Measurements from ENCODE around the gene SESN3.
A peak's percentile ranks its signal among the peaks of the same experiment; 100 is the strongest.
"Not testable (repeated sequence)": the region's sequence is repeated elsewhere in the genome, so short reads cannot be mapped to it uniquely, and the experiment has no call there.

SESN3 gene

GRCh38 chr11:95252586-95252985 lies 21.6 kb upstream of the SESN3 start:
- no peak for TF ChIP-seq CTCF (IDR thresholded peaks at IDR 0.05; ENCODE audit: low read depth, low read length)
- in situ Hi-C loops (cut with HindIII; ENCODE audit: low sequenced_read_pairs): no loop called here
- DNase-seq (ENCODE audit: low read depth, low spot score): no peak
- no peak overlapping the region for H3K4me3 ChIP-seq (ENCODE audit: low read depth, low read length)

GRCh38 chr11:95251896-95252295 lies 20.9 kb upstream of the SESN3 start:
- H3K4me3 ChIP-seq (ENCODE audit: low read depth, low read length); in situ Hi-C loops (cut with HindIII; ENCODE audit: low sequenced_read_pairs); DNase-seq (ENCODE audit: low read depth, low spot score): not testable (repeated sequence)

GRCh38 chr11:95248666-95249467 lies 17.9 kb upstream of the SESN3 start:
- in situ Hi-C loops (cut with HindIII; ENCODE audit: low sequenced_read_pairs): no loop called here
- no peak overlapping the region for H3K4me3 ChIP-seq (ENCODE audit: low read depth, low read length)
- no peak for DNase-seq (ENCODE audit: low read depth, low spot score)
- no peak for TF ChIP-seq CTCF (IDR thresholded peaks at IDR 0.05; ENCODE audit: low read depth, low read length)

- in situ Hi-C loops (cut with HindIII; ENCODE audit: low sequenced_read_pairs): no loop called here
- no peak for DNase-seq (ENCODE audit: low read depth, low spot score)
- H3K4me3 ChIP-seq (ENCODE audit: low read depth, low read length): no peak overlapping the region
- TF ChIP-seq CTCF (IDR thresholded peaks at IDR 0.05; ENCODE audit: low read depth, low read length): no peak
Measured at GRCh38 chr11:95247883-95248282, 16.9 kb upstream of the SESN3 start.

GRCh38 chr11:95247127-95247684 lies 16.2 kb upstream of the SESN3 start:
- H3K4me3 ChIP-seq (ENCODE audit: low read depth, low read length): no peak overlapping the region
- in situ Hi-C loops (cut with HindIII; ENCODE audit: low sequenced_read_pairs): no loop called here
- no peak for DNase-seq (ENCODE audit: low read depth, low spot score)
- TF ChIP-seq CTCF (IDR thresholded peaks at IDR 0.05; ENCODE audit: low read depth, low read length): no peak

GRCh38 chr11:95245581-95245980 lies 14.6 kb upstream of the SESN3 start:
- in situ Hi-C loops (cut with HindIII; ENCODE audit: low sequenced_read_pairs): no loop called here
- no peak for DNase-seq (ENCODE audit: low read depth, low spot score)
- H3K4me3 ChIP-seq (ENCODE audit: low read depth, low read length): no peak overlapping the region
- no peak for TF ChIP-seq CTCF (IDR thresholded peaks at IDR 0.05; ENCODE audit: low read depth, low read length)

- H3K4me3 ChIP-seq (ENCODE audit: low read depth, low read length): no peak overlapping the region
- in situ Hi-C loops (cut with HindIII; ENCODE audit: low sequenced_read_pairs): no loop called here
- no peak for TF ChIP-seq CTCF (IDR thresholded peaks at IDR 0.05; ENCODE audit: low read depth, low read length)
- peak; percentile 26 for DNase-seq (ENCODE audit: low read depth, low spot score)
Measured at GRCh38 chr11:95245038-95245437, 14.0 kb upstream of the SESN3 start.

Data from astrocyte of the spinal cord (primary cell).